Hematopoietic multipotent progenitor cell (in vitro differentiated cells): ENCODE results near the gene IPO4. TPM values are rescaled to one million over a fixed set of nuclear protein-coding genes. Genes with fewer than 3 reads are reported as not detected.

Experiments
- DNase-seq, 3 donors: peaks; one replicate each; pipeline ENCODE4 v3.0.0-alpha.2; 2011 to 2015; ENCODE audit warnings: low read depth in 2 of 3, low spot score in 2 of 3
- total RNA-seq: library from RNA; depleted of rRNA; stranded (reverse); fragments of >200 nt; gene quantifications from one replicate; pipeline ENCODE4 v1.2.3, GENCODE V29; 2012

IPO4 gene
- total RNA-seq, 1 donor, result 59.8 TPM

DNA sequence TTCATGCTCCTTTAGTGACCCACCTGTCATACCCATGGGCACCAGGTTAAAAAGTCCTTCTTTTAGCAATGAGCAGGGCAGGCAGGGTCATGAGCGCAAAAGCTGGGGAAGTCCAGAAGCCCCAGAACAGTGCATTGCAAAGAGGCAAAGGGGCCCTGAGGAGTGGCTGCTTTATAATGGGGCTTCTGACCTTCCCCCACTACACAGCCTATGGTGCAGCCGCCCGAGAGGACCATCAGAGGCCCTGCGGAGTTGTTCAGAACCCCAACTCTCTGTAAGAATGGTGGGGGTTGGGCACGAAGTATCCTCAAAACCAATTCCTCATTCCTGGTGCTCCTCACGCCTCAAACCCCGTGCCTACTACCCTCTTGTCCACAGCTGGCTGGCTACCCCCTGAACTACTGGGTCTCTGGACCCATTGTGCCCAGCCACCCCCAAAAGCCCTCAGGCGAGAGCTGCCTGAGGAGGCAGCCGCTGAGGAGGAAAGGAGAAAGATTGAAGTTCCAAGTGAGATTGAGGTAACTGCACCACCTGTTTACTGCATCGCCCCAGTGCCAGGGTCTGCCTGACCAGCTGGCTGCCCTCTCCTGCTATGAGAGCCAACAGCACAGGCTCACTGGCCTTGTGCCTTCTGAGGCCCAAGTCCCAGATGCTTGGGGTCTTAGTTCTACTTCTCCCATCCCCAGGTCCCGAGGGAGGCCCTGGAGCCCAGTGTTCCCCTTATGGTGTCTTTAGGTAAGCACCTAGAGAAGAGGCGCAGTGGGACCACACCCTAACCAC, 10.0 kb downstream of the IPO4 start:
- no peak for DNase-seq

DNA sequence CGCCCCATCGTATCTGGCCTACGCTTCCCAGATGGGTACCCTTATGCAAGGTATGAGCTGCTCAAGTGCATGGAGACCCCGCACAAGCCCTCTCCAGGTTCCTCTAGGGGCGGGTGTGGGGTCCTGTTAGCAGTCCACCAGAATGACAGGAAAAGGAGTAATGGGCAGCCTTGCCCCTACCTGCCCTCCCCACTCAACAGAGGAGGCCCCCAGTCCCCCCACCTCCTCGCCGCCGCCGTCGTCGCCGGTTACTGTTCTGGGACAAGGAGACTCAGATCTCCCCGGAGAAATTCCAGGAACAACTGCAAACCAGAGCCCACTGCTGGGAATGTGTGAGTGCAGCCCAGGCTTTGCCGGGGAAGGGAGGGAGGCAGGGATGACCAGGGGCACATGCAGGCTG, 10.7 kb downstream of the IPO4 start:
- DNase-seq, result no peak

- no peak for DNase-seq
These were observed 11.4 kb downstream of the IPO4 start for GRCh38 chr14:24177041-24177825.

DNA sequence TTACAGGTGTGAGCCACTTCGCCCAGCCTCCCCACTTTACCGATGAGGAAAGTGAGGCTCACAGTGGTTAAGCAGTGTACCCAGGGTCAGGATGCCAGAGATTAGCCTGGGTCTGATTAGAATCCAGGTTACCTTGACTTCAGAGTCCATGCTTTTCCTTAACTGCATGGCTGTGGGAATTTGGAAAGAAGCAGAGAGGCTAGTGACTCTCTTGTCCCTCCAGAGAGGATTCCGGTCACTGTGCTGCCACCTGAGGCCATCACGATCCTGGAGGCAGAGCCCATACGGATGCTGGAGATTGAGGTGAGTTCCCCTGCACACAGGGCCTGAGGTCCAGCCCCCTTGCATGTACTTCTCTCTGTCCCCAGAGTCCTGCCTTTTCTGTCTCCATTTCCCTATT, 12.0 kb downstream of the IPO4 start:
- DNase-seq, result no peak

DNA sequence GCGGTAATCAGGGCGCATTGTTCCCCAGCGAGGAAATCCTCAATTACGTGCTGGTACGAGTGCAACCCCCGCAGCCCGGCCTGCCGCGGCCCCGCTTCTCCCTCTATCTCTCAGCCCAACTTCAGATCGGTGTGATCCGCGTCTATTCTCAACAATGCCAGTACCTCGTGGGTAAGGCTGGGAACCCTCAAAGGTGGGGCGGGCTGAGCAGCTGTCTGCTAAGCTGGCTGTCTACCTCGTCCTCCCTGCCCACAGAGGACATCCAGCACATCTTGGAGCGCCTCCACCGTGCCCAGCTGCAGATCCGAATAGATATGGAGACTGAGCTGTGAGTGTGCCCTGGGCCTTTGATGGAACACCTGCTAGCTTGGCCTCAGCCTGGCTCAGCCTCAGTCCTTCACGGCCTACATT, 15.7 kb downstream of the IPO4 start:
- no peak for DNase-seq

DNA sequence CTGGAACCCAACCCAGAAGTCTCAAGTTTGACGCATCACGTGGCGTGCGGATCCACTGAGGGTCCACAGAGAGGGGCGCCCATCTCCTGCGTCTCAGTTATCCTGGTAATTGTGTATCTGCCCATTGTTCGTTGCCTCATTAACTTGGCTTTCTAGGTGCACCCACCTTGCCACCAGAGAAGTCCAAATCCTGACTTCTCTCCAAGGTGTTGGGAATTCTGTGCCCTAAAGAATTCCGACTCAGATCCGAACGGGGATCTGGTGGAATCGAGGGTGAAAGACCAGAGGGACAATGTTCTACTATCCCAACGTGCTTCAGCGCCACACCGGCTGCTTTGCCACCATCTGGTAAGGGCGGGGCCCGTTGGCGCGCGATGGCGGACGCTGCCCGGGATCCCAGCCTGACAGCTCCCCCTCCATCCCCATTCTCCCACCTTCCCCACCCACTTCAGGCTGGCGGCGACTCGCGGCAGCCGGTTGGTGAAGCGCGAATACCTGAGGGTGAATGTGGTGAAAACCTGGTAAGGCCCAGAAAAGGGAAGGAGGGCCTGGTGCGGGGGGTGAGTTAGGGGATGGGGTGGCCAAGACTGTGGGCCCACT, 16.3 kb downstream of the IPO4 start:
- no peak for DNase-seq

GRCh38 chr14:24171422-24172260, 17.0 kb downstream of the IPO4 start, which contains the start of gene REC8:
TSS of gene REC8 (plus strand) at chr14:24172080. CDS start at chr14:24172553, 473 bp downstream.
- peak in 2 of 3 donors; percentile 98 to 99 for DNase-seq

DNA sequence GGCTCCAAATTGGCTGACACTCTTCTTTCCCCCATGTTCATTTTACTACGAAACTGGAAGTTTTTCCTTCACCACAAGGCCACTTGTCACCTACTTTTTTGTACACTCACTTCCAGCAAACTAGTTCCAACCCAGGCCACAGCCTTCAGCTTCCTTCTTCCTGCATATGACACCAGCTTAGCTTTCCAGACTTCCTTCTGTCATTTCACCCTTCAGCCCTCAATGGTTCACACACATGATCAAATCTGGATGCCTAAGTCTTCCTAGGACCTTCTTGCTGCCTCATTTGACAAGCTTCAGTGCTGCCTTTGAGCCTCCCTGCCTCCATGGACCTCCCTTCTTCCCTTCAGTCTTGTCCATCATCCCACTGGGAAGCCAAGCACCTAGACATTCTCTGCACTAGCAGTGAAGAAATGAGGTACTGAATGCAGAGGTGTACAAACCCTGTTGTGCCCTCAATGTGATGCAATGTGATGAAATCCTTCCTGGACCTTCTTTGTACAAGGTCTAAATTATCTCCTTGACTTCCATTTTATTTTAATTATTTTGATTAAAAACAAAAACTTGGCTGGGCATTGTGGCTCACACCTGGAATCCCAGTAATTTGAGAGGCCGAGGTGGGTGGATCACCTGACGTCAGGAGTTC, 21.0 kb downstream of the IPO4 start:
- DNase-seq, result peak in 1 of 3 donors; percentile 23

GRCh38 chr14:24165785-24166184, 22.8 kb downstream of the IPO4 start:
- DNase-seq, result no peak

DNA sequence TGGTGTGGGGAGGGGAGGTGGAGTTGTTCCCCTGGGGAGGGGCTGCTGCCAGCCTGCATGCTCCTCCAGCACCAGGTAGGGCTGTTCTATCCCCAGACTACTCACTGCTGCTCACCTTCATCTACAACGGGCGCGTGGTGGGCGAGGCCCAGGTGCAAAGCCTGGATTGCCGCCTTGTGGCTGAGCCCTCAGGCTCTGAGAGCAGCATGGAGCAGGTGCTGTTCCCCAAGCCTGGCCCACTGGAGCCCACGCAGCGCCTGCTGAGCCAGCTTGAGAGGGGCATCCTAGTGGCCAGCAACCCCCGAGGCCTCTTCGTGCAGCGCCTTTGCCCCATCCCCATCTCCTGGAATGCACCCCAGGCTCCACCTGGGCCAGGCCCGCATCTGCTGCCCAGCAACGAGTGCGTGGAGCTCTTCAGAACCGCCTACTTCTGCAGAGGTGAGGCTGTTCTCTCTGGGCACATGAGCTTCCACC, 24.1 kb downstream of the IPO4 start:
- DNase-seq, result no peak

DNA sequence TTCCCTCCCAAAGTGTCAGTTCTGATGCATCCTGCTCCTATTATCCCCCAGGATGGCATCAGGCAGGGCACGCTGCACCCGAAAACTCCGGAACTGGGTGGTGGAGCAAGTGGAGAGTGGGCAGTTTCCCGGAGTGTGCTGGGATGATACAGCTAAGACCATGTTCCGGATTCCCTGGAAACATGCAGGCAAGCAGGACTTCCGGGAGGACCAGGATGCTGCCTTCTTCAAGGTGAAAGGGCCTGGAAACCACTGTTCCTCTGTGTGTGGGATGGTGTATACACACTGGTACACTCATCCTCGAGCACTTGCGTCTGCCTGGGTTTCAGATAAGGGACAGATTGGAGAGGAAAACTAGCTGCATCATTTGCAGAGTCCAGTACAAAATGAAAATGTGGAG, 26.5 kb downstream of the IPO4 start:
- DNase-seq, result no peak

DNA sequence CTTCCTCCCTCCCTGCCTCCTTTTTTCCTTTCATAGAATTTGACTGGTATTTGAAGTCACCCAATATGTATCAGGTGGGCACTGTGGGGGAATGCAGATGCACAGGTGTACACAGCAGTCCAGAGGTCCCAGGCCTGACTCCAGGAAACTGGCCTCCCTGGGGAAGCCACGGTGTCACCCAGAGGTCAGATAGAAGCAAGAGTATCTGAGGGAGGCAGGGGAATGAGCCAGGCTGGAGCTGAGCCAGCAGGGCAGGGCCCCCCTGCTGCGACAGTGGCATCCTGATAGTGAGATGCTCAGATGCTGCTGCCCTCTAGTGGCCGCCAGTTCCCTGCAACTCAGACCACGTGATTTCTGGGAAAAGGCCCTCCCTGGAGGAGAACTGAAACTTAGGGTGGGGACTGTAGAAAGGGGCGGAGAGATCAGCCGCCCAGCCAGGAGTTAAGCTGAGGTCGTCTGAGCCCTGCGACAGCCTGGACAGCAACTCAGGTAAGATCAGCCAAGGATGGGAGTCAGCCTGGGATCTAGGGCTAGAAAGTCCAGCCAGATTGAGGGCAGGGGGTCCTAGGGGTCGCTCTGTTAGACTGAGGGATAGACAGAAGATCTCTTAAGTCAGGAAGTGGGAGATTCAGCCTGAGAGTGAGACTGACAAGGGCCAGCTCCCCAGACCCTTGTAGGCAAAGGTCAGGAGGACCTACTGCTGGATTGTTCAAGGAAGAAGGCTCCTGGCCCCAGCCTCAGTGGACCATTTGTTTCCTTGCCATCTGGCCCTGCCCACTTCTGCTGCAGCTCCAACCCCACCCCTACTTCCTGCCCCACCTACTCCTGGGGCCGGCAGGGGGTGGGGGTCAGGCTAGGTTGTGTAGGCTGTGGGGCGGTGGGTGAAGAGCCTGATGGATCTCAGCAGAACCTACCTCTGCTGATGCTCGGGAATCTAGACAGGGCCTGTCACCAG, 27.5 kb downstream of the IPO4 start, which contains the start of gene IRF9:
TSS of gene IRF9 (plus strand) at position 416 of the 955 bp plus-strand sequence. CDS start 880 bp downstream, outside the sequence.
- DNase-seq, result peak; percentile 95 to 98 (median 97)

DNA sequence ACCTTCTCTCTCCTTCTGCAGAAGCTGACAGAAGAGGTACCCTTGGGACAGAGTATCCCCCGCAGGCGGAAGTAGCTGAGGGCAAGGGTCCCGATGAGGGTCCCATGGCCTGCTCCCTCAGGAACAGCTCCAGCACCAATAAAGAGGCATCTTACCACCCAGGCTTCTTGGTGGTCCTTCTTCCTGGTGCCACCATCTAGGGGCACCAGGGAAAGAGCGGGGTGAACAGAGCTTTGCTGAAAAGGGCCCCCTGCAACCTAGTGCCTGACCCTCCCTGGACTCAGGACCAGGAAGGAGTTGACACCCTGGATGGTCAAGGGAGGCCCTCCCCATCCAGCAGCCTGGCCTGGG, 28.1 kb downstream of the IPO4 start:
- DNase-seq, result no peak

DNA sequence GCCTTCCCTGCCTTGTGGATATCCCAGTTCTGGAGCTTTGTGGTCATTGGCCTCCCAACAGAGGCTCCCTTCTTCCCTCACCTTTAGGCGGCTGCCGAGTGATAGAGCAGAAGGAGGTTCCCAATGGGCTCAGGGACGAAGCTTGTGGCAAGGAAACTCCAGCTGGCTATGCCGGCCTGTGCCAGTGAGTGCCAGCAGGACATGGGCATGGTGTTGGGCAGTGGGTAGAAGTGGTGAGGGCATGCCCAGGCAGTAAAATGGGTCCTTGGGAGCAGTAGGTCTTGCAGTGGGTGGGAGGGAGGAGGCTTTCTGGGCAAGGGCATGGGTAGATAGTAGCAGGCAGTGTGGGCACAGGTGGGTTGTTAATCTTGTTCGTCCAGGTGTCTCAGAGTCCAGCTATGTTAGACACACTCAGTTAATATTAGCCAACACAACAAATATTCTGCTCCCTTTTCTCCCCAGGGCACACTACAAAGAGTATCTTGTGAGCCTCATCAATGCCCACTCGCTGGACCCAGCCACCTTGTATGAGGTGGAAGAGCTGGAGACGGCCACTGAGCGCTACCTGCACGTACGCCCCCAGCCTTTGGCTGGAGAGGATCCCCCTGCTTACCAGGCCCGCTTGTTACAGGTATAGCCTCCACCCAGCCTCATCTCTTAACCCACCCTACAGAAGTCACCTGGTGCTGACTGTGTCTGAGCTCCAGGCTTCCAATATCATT, 28.7 kb downstream of the IPO4 start:
- DNase-seq, result no peak

DNA sequence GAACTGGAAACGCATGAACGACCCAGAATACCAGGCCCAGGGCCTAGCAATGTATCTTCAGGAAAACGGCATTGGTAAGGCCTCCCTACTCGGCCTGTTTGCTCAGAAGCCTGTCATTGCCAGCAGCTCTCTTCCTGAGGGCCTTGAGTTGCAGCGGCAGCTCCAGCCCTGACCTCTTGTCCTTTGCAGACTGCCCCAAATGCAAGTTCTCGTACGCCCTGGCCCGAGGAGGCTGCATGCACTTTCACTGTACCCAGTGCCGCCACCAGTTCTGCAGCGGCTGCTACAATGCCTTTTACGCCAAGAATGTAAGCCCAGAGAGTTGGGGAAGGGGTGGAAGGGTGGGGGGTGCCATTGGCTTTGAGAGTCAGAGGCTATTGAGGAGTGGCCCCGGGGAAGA, 31.3 kb downstream of the IPO4 start:
- no peak for DNase-seq

GRCh38 chr14:24156840-24157239, 31.8 kb downstream of the IPO4 start:
- no peak for DNase-seq

DNA sequence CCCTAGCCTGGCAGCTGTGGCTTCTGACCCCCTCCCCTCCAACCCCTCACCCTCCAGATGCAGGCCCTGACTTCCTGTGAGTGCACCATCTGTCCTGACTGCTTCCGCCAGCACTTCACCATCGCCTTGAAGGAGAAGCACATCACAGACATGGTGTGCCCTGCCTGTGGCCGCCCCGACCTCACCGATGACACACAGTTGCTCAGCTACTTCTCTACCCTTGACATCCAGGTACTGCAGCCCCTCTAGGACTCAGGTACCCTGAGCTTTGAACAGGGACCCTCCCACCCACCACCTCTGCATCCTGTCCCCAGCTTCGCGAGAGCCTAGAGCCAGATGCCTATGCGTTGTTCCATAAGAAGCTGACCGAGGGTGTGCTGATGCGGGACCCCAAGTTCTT, 33.5 kb downstream of the IPO4 start:
- no peak for DNase-seq

GRCh38 chr14:24151404-24152080, 37.1 kb downstream of the IPO4 start:
- no peak for DNase-seq
